Measurements from ENCODE around the gene CLEC7A. TPM values are rescaled to one million over a fixed set of nuclear protein-coding genes. Genes with fewer than 3 reads are reported as not detected.

CLEC7A gene
- total RNA-seq, 1 donor from 2014 or later: 6.0 TPM

DNA sequence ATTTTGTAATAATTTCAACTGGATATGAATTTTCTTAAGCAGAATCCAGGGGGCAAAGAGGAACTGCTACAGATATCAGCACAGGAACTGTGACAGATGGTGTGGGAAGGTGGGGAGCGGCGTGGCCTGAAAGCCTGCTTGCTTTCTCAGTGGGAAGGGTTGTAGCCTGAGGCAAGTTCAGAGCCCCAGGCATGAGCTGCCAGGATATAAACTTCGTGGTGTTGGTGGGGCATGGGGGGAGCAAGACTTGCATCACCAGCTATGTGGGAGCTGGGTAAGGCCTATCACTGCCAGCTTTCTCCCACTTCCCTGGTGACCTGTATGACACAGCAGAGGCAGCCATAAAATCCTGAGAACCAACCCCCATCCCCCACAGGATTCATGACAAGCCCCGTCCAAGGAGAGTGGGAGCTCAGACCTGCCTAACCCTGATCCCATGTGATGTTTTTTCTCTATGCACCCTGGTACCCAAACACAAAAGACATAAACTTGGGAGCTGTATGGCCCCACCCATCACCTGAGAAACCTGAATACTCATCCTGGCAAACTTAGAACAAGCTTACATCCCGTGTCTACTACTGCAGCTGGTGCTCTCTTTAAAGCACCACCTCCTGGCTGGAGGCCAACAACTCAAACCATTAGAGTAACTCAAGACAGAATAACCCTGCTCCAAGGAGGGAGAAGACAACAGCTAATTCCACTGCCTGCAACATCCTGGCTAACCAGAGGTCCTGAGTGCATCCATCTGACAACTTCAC lies 47.7 kb downstream of the CLEC7A start:
- Histone ChIP-seq H3K36me3 (no peaks in the 10 kb centered on the region), H3K4me3 (no peak overlapping the region), H3K9me3 (peaks cover 0 to 8% of the 10 kb centered on the region in 2 donors), H3K4me1 (no peaks in the 10 kb centered on the region), H3K27me3 (no peaks in the 10 kb centered on the region), H3K27ac (no peak overlapping the region)
- DNase-seq (ENCODE audit: low spot score in 2 of 2): no peak
- TF ChIP-seq, protein P1, sequence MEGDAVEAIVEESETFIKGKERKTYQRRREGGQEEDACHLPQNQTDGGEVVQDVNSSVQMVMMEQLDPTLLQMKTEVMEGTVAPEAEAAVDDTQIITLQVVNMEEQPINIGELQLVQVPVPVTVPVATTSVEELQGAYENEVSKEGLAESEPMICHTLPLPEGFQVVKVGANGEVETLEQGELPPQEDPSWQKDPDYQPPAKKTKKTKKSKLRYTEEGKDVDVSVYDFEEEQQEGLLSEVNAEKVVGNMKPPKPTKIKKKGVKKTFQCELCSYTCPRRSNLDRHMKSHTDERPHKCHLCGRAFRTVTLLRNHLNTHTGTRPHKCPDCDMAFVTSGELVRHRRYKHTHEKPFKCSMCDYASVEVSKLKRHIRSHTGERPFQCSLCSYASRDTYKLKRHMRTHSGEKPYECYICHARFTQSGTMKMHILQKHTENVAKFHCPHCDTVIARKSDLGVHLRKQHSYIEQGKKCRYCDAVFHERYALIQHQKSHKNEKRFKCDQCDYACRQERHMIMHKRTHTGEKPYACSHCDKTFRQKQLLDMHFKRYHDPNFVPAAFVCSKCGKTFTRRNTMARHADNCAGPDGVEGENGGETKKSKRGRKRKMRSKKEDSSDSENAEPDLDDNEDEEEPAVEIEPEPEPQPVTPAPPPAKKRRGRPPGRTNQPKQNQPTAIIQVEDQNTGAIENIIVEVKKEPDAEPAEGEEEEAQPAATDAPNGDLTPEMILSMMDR (IDR thresholded peaks at IDR 0.05): no peak
- intact Hi-C loops (cut with DNase I): no loop called here

DNA sequence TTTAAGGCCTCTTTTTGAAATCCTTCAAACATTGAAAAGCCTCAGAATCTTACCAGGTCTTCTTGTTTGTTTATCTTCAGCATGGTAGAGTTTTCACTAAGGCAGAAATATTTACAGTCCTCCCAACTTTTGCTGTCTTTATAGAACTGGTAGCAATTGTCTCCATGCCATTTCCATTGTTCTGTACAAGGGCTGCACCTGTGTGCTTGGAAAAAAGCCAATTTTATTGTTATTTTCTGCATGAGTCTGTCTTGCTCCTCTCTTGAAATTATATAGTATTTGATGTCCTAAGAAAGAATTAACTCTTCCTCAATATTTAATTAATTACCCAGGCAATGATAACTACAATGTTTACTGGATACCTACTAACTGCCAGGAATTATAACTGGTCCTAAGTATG lies 54.5 kb downstream of the CLEC7A start:
- H3K27ac ChIP-seq: no peak overlapping the region
- TF ChIP-seq, protein P1 (IDR thresholded peaks at IDR 0.05): no peak
- intact Hi-C loops (cut with DNase I): no loop called here

DNA sequence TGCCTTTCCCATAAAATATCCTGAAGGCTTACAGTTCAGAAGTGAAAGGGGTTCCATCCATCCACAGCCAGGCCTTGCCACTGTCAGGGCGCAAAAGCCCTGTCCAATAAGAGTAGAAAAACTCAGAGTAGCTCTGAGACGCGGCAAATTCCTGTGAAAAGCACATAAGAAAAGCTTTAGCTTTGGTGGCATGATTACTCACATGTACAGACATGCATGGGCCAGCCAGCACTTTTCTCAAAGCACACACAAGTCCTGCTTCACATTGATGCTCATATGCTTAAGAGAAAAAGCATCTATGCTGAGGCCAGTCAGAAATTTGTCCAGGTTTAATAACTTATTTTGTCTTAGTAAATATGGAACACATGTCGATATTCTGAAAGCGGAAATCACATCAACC lies 56.7 kb downstream of the CLEC7A start:
- no peak for DNase-seq (ENCODE audit: low spot score in 2 of 2)
- H3K27me3 ChIP-seq: no peaks in the 10 kb centered on the region
- H3K9me3 ChIP-seq: no peaks in the 10 kb centered on the region
- TF ChIP-seq, protein P1 (IDR thresholded peaks at IDR 0.05): no peak
- no peak overlapping the region for H3K27ac ChIP-seq
- H3K36me3 ChIP-seq: no peaks in the 10 kb centered on the region
- intact Hi-C loops (cut with DNase I): no loop called here
- no peaks in the 10 kb centered on the region for H3K4me1 ChIP-seq
- H3K4me3 ChIP-seq: no peak overlapping the region

More for the DNA sequence above, 54.5 kb downstream of the CLEC7A start:
- no peaks in the 10 kb centered on the region for H3K4me1 ChIP-seq
- no peaks in the 10 kb centered on the region for H3K9me3 ChIP-seq
- DNase-seq (ENCODE audit: low spot score in 2 of 2): no peak
- H3K27me3 ChIP-seq: no peaks in the 10 kb centered on the region
- H3K4me3 ChIP-seq: no peak overlapping the region
- H3K36me3 ChIP-seq: no peaks in the 10 kb centered on the region

DNA sequence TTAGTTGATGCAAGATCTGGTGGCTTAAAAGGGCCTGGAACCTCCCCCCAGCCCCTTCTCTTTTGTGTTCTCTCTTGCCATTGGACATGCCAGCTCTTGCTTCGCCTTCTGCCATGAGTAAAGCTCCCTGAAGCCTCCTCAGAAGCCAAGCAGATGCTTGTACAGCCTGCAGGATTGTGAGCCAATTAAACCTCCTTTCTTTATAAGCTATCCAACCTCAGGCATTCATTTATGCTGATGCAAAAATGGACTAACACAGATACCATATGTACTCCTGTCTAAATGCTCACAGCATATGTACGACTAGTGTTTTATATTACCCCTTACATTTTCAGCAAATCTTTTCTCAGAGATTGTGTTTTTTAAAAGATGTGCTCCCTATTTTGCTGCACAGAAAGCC lies 57.9 kb downstream of the CLEC7A start:
- Histone ChIP-seq H3K27ac (no peak overlapping the region), H3K4me1 (no peaks in the 10 kb centered on the region), H3K4me3 (no peak overlapping the region), H3K36me3 (no peaks in the 10 kb centered on the region), H3K9me3 (no peaks in the 10 kb centered on the region), H3K27me3 (no peaks in the 10 kb centered on the region)
- intact Hi-C loops (cut with DNase I): no loop called here
- no peak for DNase-seq (ENCODE audit: low spot score in 2 of 2)
- TF ChIP-seq, protein P1 (IDR thresholded peaks at IDR 0.05): no peak

DNA sequence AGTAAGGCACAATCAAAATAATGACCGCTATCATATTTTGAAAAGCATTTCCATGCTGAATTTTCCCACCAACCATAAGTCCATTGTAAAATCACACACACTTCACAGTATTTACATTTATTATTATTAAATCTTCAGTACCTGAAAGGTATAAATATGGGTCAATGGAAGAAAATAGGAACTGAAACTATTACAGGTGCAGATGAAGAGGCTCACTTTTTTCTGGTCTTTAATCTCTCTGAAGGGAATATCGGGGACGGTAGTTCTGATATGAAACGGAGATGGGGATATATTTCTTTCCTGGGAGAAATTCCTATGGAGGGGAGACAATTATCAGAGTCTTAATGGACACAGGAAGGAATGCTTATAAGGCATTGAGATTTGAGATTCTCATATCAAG lies 59.6 kb downstream of the CLEC7A start:
- Histone ChIP-seq H3K27ac (no peak overlapping the region), H3K9me3 (no peaks in the 10 kb centered on the region), H3K36me3 (no peaks in the 10 kb centered on the region), H3K4me3 (no peak overlapping the region), H3K4me1 (no peaks in the 10 kb centered on the region), H3K27me3 (no peaks in the 10 kb centered on the region)
- intact Hi-C loops (cut with DNase I): no loop called here
- TF ChIP-seq, protein P1 (IDR thresholded peaks at IDR 0.05): no peak
- DNase-seq (ENCODE audit: low spot score in 2 of 2): no peak

Data from ascending aorta (tissue), 2 donors.